ENCODE measurements around the gene SMAD3.

SMAD3 gene

DNA sequence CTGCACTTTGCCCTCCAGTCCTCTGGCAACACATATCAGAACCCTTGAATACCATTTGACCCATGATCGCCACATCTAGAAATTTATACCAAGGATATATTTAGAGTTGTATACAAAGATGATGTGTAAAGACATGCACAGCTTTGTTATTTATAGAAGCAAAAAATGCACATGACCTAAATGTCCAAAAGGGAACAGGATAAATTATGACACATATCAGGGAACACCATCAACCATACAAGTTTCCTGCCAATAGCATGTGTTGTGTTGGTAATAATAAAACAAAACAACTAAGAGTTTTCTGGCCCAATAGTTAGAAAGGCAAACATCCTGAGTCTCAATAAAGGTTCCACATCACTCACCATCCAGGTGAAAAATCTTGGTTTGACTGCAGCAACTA lies 137.6 kb downstream of the SMAD3 start:
- DNase-seq: no peak

DNA sequence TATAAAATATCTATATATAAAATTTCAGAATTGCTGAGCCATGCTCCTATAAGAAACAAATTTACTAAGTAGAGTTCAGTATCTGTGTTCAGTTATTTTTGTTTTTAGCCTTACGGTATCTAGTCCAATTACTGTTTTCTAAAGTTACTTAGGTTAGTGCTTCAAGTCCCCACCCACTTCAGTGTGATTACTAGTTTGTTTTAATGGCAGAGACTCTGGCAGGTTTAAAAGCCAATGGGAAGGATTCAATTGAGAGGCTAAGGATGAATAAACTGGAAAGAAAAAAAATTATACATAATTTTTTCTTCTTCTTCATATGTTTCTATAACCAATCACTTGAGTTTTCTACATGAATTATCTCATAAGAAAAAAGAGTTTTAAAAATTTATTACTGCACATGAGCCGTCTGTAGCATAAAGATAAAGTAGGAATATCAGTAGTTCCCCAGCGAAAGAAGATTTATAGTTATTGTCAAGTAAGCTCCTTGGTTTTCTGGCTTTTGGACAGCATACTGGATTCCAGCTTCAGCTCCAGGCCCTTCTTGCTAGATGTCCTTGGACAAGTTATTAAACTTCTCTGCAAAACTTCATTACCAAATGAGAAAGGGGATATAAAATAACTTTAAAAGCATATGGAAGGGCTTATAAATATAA lies 142.3 kb downstream of the SMAD3 start:
- DNase-seq: no peak

DNA sequence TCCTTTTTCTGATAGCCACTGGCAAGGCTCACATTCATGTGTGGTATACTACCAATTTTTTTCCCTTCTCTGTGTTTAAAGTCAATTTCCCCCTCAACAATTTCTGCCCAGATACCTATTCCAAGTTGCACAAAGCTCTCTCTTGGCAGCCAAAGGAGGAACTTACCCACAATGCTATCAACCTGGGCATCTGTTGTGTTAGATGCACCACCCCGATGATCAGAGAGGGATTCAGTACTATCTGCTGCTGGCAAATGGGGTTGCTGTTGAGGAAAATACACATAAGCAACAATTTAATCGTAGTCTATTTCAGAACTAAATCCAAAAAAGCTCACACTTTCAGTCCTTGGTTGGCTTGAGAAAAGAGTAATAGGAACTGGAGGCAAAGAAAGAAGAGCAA lies 143.0 kb downstream of the SMAD3 start:
- DNase-seq: no peak

DNA sequence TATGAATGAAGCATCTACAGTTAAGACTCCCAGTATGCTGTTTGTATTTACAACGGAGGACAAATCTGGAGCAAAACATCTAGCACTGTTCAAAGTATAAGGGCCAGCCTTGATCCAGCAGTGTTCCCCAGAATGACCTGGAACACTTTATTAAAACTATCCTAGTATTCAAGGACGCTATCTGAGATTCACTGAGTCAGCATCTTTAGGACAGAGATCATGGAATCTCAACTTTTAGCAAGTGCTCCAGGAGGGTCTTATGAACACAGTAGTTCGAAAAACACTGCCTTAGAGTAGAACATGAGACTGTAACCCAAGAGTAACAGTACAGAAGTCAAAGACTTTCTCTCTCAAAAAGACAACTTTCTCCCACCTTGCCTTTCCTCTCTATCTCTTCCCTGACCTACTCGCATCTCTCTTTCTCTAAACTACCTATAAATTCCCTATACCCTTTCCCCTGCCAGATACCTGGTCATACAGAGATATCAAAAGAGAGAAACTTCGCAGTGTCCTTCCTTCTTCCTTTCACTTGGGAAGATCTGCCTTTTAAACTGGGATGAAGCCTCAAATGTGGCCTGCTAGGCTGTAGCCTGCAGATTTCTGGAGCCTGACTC lies 145.3 kb downstream of the SMAD3 start:
- DNase-seq: no peak

DNA sequence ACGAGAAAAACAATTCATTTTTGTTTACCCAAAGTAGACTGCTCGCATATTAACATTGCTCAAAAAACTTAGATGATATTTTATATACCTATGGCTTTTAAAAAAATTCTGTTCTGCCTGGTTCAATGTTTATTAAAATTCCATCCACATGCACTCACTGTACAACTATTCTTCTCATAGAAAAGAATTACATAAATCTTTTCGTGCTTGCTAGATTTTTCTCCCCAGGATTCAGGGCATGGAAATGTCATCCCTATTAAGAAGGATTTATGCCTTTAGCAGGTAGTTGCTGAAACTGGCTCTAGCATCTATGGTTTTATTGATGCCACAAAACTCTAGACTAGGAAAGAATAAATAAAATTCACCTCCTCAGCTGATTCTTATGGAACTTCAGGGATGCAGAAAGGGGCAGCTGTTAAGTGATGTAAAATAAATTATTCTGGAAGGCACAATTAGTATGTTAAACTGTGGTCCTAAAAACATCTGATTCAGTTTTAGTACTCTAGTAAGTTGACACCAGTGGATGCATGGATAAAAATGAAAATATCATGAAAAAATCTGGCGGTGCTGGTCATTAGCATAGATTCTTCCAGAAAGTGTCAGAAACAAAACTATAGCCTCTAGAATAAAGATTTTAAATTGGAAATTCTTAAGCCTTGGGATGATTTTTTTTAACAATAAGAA lies 147.4 kb downstream of the SMAD3 start:
- DNase-seq: no peak

DNA sequence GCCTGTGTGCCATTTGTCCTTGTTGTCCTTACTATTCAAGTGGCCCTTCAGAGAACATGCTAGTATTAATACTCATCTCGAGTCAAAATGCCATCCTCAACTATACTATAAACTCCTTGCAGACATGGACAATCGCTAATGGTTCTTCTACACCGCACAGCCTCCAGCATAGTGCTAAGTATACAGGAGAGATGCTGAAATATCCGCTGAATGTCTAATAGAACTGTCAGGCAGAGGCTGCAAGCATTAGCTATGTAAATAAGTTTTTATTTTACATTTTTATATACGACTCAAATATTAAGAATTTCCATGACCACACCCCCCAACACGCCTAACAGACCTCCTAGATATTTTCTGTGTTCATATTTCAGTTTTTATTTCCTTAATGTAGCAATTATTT lies 149.7 kb downstream of the SMAD3 start:
- no peak for DNase-seq

DNA sequence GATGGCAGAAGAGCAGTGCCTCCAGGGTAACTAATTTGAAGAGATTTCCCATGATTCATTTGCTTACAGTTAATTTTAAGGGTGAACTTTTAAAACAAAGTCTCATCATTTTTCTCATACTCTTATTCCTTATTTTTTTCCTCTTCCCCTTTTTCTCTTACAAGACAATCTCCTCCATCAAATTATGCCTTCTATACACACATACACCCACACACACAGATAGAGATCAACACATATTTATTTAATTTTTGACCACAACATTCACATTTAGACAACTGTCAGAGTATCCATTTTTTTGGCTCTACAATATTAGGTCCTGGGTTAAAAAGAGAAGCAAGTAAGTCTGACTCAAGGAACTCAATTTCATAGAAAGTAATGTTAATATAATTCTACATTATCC lies 151.5 kb downstream of the SMAD3 start:
- DNase-seq: no peak

DNA sequence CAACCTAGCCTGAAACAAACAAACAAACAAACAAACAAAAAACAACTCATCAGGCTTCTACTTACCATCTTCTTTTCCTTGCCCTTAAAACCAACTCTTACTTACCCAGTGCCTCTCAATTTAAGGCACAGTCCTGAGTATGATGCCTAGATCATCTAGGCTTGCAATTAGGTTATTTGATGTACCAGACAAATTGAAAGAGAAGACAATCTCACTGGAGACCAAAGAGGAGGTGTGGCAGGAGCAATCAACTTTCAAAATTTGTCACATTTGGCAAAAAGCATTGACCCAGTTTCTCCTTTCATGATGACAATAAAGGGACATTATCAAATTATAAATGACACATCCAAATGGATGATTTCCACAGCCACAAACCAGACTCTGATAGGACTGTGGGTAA lies 153.0 kb downstream of the SMAD3 start:
- no peak for DNase-seq

DNA sequence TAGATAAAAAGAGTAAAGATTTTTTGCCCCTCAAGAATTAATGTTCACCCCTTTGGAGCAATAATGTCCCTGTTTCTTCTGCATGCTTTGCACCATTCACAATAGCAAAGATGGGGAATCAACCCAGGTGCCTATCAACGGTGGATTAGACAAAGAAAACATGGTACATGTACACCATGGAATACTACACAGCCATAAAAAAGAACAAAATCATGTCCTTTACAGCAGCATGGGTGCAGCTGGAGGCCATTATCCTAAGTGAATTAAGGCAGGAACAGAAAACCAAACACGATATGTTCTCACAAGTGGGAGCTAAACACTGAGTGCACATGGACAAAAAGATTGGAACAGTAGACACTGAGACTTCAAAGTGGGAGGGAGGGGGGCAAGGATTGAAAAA lies 153.9 kb downstream of the SMAD3 start:
- DNase-seq: no peak

DNA sequence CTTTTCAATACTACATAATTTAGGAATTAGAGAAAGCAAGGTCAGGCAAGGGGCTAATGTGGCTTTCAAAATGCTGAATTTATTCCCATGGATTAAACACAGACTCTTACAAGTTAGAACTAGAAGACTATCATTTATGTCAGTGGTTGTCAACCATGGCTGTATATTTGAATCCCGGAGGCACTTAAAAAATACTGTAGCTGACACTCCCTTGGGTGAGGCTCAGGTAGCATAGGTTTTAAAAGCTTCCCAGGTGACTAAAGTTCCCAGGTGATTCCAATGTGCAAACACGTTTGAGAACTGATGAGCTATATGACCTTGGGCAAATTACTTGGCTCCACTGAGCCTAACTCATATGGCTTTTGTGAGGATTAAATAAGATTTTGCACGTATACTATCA lies 159.5 kb downstream of the SMAD3 start:
- no peak for DNase-seq

DNA sequence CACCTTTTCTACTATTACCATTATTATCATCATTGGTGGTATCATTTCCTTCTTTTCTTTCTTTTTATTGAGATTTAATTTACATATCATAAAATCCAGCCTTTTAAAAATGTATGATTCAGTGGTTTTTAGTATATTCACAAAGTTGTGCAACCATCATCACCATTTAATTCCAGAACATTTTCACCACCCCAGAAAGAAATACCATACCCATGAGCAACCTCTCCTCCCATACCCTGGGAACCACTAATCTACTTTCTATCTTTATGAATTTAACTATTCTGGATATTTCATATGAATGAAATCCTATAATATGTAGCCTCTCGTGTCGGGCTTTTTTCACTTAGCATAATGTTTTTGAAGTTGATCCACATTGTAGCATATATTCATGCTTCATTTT lies 159.9 kb downstream of the SMAD3 start:
- DNase-seq: no peak

DNA sequence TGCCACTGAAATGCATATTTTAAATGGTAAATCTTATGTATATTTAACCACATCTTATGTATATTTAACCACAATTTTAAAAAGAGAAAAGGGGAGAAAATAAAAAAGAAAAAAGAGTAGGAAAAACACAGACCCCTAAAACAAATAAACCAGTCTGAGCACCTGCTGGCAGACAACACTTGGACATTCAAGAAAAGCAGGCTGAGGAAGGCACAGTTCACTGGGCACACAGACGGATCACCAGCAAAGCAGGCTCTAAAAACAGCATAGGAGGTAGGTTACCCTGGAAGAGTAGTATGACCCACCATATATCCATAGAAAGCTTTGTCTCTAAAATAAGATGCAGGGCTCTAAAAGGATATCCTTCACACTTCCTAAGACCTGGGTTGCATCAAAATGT lies 162.0 kb downstream of the SMAD3 start:
- no peak for DNase-seq

DNA sequence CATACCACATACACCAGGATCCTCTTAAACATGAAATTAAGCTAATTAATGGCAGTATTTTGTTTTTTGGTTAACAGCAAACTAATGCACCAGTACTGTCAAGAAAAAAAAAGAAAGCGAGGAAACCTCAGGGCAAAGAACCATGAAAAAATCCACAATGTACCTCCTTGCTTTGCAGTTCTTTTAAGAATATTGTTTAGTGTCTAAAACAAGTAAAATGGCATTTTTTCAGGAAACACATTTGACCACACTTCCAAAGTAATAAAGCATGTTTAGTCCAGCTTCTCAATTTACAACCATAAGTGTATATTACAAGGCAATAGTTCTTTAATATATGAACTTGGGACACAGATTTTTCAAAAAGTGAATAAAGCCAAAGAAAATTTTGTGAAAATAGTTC lies 162.4 kb downstream of the SMAD3 start:
- DNase-seq: no peak

DNA sequence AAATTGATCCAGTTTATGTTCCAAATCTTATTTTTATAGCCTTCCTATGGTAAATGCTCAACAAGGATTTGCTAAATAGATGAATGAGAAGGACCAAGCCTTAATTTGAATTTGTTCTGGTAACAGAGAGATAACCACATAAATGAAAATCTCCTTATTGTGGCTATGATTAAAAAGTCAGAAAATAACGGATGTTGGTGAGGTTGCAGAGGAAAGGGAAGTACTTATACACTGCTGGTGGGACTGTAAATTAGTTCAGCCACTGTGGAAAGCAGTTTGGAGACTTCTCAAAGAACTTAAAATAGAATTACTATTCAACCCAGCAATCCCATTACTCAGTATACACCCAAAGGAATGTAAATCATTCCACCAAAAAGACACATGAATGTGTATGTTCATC lies 162.9 kb downstream of the SMAD3 start:
- peak; percentile 19 for DNase-seq

DNA sequence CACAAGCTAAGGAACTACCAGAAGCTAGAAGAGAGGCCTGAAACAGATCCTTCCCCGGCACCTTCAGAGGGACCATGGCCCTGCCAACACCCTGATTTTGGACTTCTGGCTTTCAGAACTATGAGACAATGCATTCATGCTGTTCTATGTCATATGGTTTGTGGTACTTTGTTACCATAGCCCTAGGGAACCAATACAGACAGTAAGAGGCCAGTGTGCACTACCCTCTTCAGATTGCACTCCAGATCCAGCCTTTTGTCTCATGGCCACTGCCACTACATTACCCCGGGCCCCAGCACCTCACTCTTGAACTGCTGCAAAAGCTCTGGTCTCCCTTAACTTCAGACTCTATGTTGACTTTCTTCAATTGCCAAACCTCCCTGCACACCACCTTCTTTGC lies 165.1 kb downstream of the SMAD3 start:
- DNase-seq: no peak

DNA sequence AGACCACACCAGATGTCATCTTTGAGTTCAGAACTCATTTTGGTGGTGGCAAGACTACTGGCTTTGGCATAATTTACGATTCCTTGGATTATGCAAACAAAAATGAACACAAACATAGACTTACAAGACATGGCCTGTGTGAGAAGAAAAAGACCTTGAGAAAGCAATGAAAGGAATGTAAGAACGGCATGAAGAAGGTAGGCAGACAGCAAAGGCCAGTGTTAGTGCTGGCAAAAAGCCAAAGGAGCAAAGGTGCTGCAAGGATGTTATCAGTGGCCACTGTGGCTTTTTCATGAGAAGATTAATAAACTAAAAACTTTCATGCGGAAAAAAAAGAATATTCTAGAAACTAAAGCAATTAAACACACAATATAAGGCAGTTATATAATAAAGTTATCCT lies 167.2 kb downstream of the SMAD3 start:
- no peak for DNase-seq

DNA sequence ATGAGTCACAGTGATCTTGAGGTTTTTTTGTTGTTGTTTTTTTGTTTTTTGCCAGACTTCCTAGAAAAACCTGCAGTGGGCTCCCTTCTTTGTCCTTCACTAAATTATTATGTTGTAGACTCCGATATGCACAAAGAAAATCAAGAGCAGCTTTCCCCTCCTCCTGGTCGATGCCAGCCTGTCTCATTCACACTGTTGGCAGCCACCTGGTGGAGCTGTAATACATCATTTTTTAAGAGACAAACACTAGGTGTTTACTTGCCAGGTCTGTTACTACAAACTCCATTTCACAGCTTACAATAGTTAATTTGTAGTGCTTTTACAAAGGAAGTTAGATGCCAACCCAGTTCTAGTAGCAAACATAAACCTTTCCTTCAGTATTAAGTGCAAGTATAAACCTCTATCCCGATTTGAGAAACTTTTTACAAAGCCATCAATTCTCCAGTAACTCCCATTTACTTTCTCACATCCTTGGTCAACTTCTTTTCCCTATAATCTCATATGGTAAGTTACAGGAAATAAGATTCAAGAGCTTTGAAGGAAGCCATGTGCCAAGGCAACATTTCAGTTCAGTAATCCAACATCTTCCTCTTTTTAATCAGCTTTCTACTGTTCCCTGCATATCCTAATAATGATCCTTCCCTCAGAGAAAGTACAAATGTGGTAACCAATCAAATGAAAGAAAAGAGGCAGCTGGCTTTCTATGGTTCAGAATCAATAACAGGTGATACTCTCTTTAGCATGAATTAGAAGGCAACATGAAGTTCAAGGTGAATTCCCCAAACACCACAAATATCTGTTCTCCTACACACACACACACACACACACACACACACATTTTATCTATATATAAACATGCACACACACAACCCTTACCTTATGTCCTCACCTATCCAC lies 175.1 kb downstream of the SMAD3 start:
- DNase-seq: peak; percentile 66

DNA sequence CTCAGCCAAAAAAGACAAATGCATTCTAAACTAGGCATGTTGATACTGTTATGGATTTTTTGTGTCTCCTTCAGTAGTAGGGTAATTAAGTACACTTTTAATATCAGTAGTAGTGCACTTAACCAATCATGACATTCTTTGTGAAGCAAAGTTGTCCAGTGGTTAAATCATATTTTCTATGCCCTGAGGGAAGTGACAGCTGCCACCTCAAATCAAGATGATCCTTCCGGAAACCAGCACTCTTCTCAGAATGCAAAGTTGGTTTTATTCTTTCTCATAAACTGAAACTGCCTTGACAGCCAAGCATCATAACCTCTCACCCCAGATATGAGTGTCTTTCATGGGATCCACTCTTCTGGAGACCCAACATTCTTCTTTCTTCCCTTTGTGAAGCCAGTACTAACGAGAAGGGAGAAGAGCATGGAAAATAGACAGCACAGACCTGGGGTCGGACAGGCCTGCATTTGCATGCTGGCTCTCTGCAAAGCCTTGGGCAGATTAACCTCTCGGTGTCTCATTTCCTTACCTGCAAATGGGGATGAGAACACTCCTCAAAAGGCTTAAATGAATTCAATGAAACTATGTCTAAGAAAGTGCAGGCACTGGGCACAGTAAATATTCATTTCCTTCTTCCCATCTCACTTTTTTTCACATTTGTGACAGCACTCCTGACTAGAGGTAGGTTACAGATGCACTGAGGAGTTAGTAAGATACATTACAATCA lies 175.9 kb downstream of the SMAD3 start:
- peak; percentile 49 for DNase-seq

DNA sequence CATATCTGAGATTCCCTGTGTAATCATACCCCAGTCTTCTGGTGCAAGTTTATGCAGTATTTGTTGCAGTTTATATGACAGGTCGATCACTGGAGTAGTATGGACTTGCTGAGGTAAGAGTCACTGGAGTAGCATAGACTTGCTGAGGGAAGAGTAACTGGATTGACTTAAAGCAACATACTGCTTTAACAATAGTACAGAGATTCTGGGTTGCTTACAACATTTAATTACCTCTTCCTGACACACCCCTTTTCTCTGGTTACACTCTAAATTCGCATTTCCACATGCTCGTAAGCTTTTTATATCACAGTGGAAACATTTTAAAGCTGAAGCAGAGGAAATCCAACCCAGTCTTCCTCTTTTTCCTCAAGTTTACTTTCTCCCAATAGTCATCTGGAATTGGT lies 177.3 kb downstream of the SMAD3 start:
- no peak for DNase-seq
